K562 (cell line): ENCODE results near the gene LRRC3B. TPM values are rescaled to one million over a fixed set of nuclear protein-coding genes. Genes with fewer than 3 reads are reported as not detected.

Experiments used
- ATAC-seq: fragments of 200-7000 bp; cut with Tn5 transposase; 3 replicates; pipeline ENCODE4 v1.9.1; 2020; ENCODE audit warnings: moderate library complexity
- BruUV-seq: library from RNA; stranded (reverse); fragments of 400-500 nt; replicated peaks from 2 replicates; lab custom pipeline; 2021; lab: Mats Ljungman, UMichigan
- CTCF ChIA-PET: fragments of 300-600 bp; formaldehyde crosslinking; extraction: SDS; loops from one replicate; lab custom pipeline; 2021; ENCODE audit warnings: low intra/inter-chr PET ratio; lab: Yijun Ruan, JAX
- POLR2A ChIA-PET: fragments of 300-600, 350-650 bp; sonication (Branson Sonifier 250); formaldehyde crosslinking; extraction: SDS; loops from one replicate; lab custom pipeline; 2021; ENCODE audit warnings: antibody characterized with exemption, inconsistent platforms; lab: Yijun Ruan, JAX
- DNase-seq, 4 experiments: peaks; one replicate each; pipeline versions ENCODE4 v3.0.0 to v3.0.0-alpha.2; 2011 to 2018; ENCODE audit warnings: low spot score in 3 of 4, mixed read lengths in 3 of 4; ENCODE audit errors: extremely low read depth in 1 of 4
- FAIRE-seq: peaks from 2 replicates; lab custom pipeline; 2011; peaks lifted over from hg19 to GRCh38; lab: Jason Lieb, UNC
- H2AFZ ChIP-seq: 2 replicates; pipeline ENCODE4 v1.6.0; 2011; ENCODE audit warnings: low read depth, low read length, control low read depth, inconsistent platforms
- H3K27ac ChIP-seq: fragments of 200-600 bp; 3 replicates; pipeline ENCODE4 v1.8.0; 2011; ENCODE audit warnings: low read depth, mild to moderate bottlenecking, control low read depth, inconsistent platforms, low read length, moderate library complexity, mixed read lengths; ENCODE audit errors: extremely low read depth
- H3K27me3 ChIP-seq, 2 experiments: fragments of 300-600 bp in 1 of 2; 2 replicates in 1 of 2; 3 replicates in 1 of 2; pipeline versions ENCODE4 v1.6.0 to v1.8.0; 2011; ENCODE audit warnings: inconsistent platforms in 2 of 2, low read length in 2 of 2, mild to moderate bottlenecking in 1 of 2, mixed read lengths in 1 of 2, moderate library complexity in 1 of 2; ENCODE audit not compliant: control insufficient read depth in 2 of 2, insufficient read depth in 2 of 2
- H3K36me3 ChIP-seq: fragments of 300-600 bp; 3 replicates; pipeline ENCODE4 v1.8.0; 2011; ENCODE audit warnings: mild to moderate bottlenecking, low read length, inconsistent platforms; ENCODE audit not compliant: control insufficient read depth, insufficient read depth
- H3K4me1 ChIP-seq, 2 experiments: fragments of 200-600 bp in 1 of 2; replicated peaks in 1 of 2; 2 replicates in 1 of 2; 3 replicates in 1 of 2; pipeline versions ENCODE4 v1.5.1 to v1.8.0; 2011; ENCODE audit warnings: inconsistent platforms in 2 of 2, low read length in 2 of 2, mild to moderate bottlenecking in 1 of 2, mixed read lengths in 1 of 2, moderate library complexity in 1 of 2; ENCODE audit not compliant: control insufficient read depth in 2 of 2, insufficient read depth in 2 of 2
- H3K4me2 ChIP-seq: 2 replicates; pipeline ENCODE4 v1.6.1; 2011; ENCODE audit warnings: low read length, control low read depth, inconsistent platforms, mixed read lengths; ENCODE audit not compliant: insufficient read depth
- H3K4me3 ChIP-seq: fragments of 200-600 bp; sonication (generic), shearing (Covaris generic); 2 replicates; pipeline ENCODE4 v1.5.1; 2016; ENCODE audit warnings: control low read depth, inconsistent platforms
- H3K79me2 ChIP-seq: fragments of 200-600 bp; 3 replicates; pipeline ENCODE4 v1.8.0; 2011; ENCODE audit warnings: low read length, inconsistent platforms; ENCODE audit not compliant: control insufficient read depth, insufficient read depth
- H3K9ac ChIP-seq, 2 experiments: 2 replicates each; pipeline versions ENCODE4 v1.6.0 to v1.6.1; 2011; ENCODE audit warnings: low read depth in 2 of 2, low read length in 2 of 2, control low read depth in 1 of 2, inconsistent platforms in 1 of 2, mild to moderate bottlenecking in 1 of 2, mixed read lengths in 1 of 2; ENCODE audit not compliant: insufficient read depth in 1 of 2
- H3K9me1 ChIP-seq: one replicate; pipeline ENCODE4 v1.6.0; 2011; ENCODE audit warnings: inconsistent platforms, mild to moderate bottlenecking, low read length, moderate library complexity; ENCODE audit not compliant: control insufficient read depth, insufficient read depth
- H3K9me3 ChIP-seq: replicated peaks from 2 replicates; pipeline ENCODE4 v1.5.1; 2011; ENCODE audit warnings: low read depth, low read length, inconsistent platforms; ENCODE audit not compliant: control insufficient read depth, insufficient read depth
- H4K20me1 ChIP-seq: replicated peaks from 2 replicates; pipeline ENCODE4 v1.6.1; 2011; ENCODE audit warnings: low read length, inconsistent platforms, mixed read lengths; ENCODE audit not compliant: control insufficient read depth, insufficient read depth
- BRD4 ChIP-seq: fragments of 200-600 bp; sonication (generic); IDR thresholded peaks from 2 replicates; pipeline ENCODE4 v1.6.1; 2017; ENCODE audit warnings: inconsistent platforms
- CBFA2T3 ChIP-seq: fragments of 450-650 bp; IDR thresholded peaks from 2 replicates; pipeline ENCODE4 v1.6.1; 2017
- EP400 ChIP-seq: fragments of 450-650 bp; IDR thresholded peaks from 2 replicates; pipeline ENCODE4 v1.6.1; 2017; ENCODE audit warnings: antibody characterized with exemption, mild to moderate bottlenecking, moderate library complexity
- ESRRA ChIP-seq: fragments of 450-650 bp; IDR thresholded peaks from 2 replicates; pipeline ENCODE4 v1.6.1; 2014; ENCODE audit warnings: low read depth, mild to moderate bottlenecking, moderate library complexity, borderline replicate concordance
- ETV5 ChIP-seq: sonication (generic); formaldehyde crosslinking; IDR thresholded peaks from 2 replicates; pipeline ENCODE4 v1.4.0; 2020; ENCODE audit warnings: low read depth, mild to moderate bottlenecking, missing genetic modification reagents
- FOXA3 ChIP-seq, 2 experiments: fragments of 450-650 bp in 1 of 2; sonication (generic) in 1 of 2; formaldehyde crosslinking; IDR thresholded peaks in 1 of 2; conservative IDR thresholded peaks in 1 of 2; 2 replicates each; pipeline versions ENCODE4 v1.4.0 to v1.8.0; 2020 to 2022; ENCODE audit warnings: mild to moderate bottlenecking in 2 of 2, missing genetic modification reagents in 1 of 2
- HES1 ChIP-seq: fragments of 450-650 bp; IDR thresholded peaks from 2 replicates; pipeline ENCODE4 v1.6.1; 2016; ENCODE audit warnings: low read depth, mild to moderate bottlenecking, moderate library complexity
- IRF1 ChIP-seq: sonication (generic); formaldehyde crosslinking; IDR thresholded peaks from 2 replicates; pipeline ENCODE4 v1.8.0; 2022; ENCODE audit warnings: missing genetic modification reagents, mild to moderate bottlenecking, borderline replicate concordance
- KAT8 ChIP-seq: fragments of 450-650 bp; IDR thresholded peaks from 2 replicates; pipeline ENCODE4 v1.6.1; 2016; ENCODE audit warnings: low read depth, mild to moderate bottlenecking
- MTF1 ChIP-seq: fragments of 250-450 bp; sonication (Bioruptor Pico); IDR thresholded peaks from 2 replicates; pipeline ENCODE4 v1.9.0; 2021; ENCODE audit warnings: moderate library complexity, mild to moderate bottlenecking, inconsistent platforms, borderline replicate concordance
- POU5F1 ChIP-seq: fragments of 150-350 bp; IDR thresholded peaks from 2 replicates; pipeline ENCODE4 v1.6.1; 2014; ENCODE audit warnings: borderline replicate concordance, low read length, low read depth, mild to moderate bottlenecking; ENCODE audit not compliant: partially characterized antibody
- RBM25 ChIP-seq: fragments of 200-400 bp; formaldehyde crosslinking; IDR thresholded peaks from 2 replicates; pipeline ENCODE4 v1.6.1; 2018; ENCODE audit warnings: low read length, low read depth, moderate library complexity; ENCODE audit not compliant: severe bottlenecking
- SREBF2 ChIP-seq: sonication (generic); formaldehyde crosslinking; IDR thresholded peaks from 2 replicates; pipeline ENCODE4 v1.4.0; 2020; ENCODE audit warnings: mild to moderate bottlenecking, missing genetic modification reagents
- WGBS: fragments of 100-300 bp; shearing (Covaris generic); methylation state at CpG from one replicate; pipeline ENCODE4 v1.1.6; 2016; ENCODE audit warnings: low coverage, mixed read lengths; ENCODE audit not compliant: insufficient coverage; ENCODE audit errors: missing lambda C conversion rate; 5-methylcytosine and 5-hydroxymethylcytosine counted together
- in situ Hi-C: fragments of 300-500 bp; cut with MboI; formaldehyde crosslinking; loops from 4 replicates; pipeline ENCODE4 v1.15.0; 2018; ENCODE audit warnings: inconsistent platforms, mixed read lengths
- intact Hi-C: fragments of 100-400 bp; cut with micrococcal nuclease; formaldehyde crosslinking; loops from 2 replicates; pipeline ENCODE4 v1.14.2; 2022
- polyA plus RNA-seq, 8 experiments: library from polyadenylated mRNA; depleted of rRNA in 4 of 8; stranded (reverse) in 5 of 8; unstranded in 3 of 8; fragments of >200 nt; fragmentation: Nextera tagmentation in 2 of 8; fragmentation: Illumina TruSeq in 1 of 8; extraction: Ambion mirVana in 2 of 8; extraction: Trizol in 1 of 8; gene quantifications; 2 replicates each; pipeline versions ENCODE4 v1.2.1 to v1.2.3, GENCODE V29; 2011 to 2014; ENCODE audit warnings: inconsistent platforms in 1 of 8, missing spikeins in 1 of 8
- total RNA-seq, 7 experiments: library from RNA; depleted of rRNA in 6 of 7; stranded (reverse); fragments of >200 nt in 6 of 7; fragmentation: Illumina TruSeq in 2 of 7; extraction: Trizol in 2 of 7; gene quantifications; 2 replicates each; pipeline versions ENCODE4 v1.2.1 to v1.2.3, GENCODE V29; 2011 to 2021; ENCODE audit warnings: low replicate concordance in 1 of 7

LRRC3B gene
- total and polyA plus RNA-seq, 9 of the 15 experiments (the other 6 are each of a cell fraction or from before 2014, with no cell fraction given): under 0.01 to 0.33 TPM; not detected in 7

DNA sequence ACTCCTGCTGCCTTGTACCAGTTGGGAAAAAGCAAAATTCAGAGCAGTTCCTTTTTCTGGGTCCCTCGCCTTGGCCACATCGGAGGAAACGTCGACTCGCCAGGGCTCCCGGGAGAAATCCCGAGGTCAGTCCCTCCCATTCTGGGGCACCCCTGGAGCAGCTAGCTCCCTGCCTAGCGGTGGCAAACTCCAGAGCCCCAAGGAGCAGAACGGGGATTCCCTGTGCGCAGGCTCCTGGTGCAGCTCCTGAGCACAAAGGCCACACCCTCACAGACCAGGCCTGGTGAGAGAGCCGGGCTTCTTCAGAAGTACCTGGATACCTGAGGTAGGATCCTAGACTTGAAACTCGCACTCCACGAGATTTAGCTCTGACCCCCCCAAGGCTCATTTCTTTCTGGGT lies 2.6 kb downstream of the LRRC3B start:
- H3K9ac ChIP-seq: no peak overlapping the region
- in situ Hi-C loops (no loop called here), intact Hi-C loops (no loop called here)
- H3K9me1 ChIP-seq: no peaks in the 10 kb centered on the region
- CTCF ChIA-PET: no interaction called here
- no peak overlapping the region for H2AFZ ChIP-seq
- no peaks in the 10 kb centered on the region for H3K4me1 ChIP-seq
- no peaks in the 10 kb centered on the region for H3K27me3 ChIP-seq
- H3K4me2 ChIP-seq: no peak overlapping the region
- H3K27ac ChIP-seq: no peak overlapping the region
- DNase-seq (no peak), FAIRE-seq (no peak), ATAC-seq (no peak)
- WGBS: 0% methylated on average over 13 of the region's 13 CpGs
- BruUV-seq: no TSS peak
- no peaks in the 10 kb centered on the region for H3K36me3 ChIP-seq
- H3K4me3 ChIP-seq: no peak overlapping the region
- H3K9me3 ChIP-seq: no peaks in the 10 kb centered on the region
- TF ChIP-seq IRF1 (CRISPR knock-in tag): no peak
- no peak for TF ChIP-seq CBFA2T3
- TF ChIP-seq SREBF2 (CRISPR knock-in tag): no peak
- no peak for TF ChIP-seq ESRRA
- no peak for TF ChIP-seq HES1
- TF ChIP-seq FOXA3 (CRISPR knock-in tag; conservative IDR thresholded peaks at IDR 0.05 in 1 of 2, IDR thresholded peaks at IDR 0.05 in 1 of 2): no peak
- TF ChIP-seq ETV5 (CRISPR knock-in tag): no peak
- TF ChIP-seq RBM25: no peak
- no peak for TF ChIP-seq KAT8
- TF ChIP-seq BRD4: no peak
- no peak for TF ChIP-seq MTF1 (CRISPR knock-in tag)
- TF ChIP-seq EP400: no peak
- no peak for TF ChIP-seq POU5F1
- TF ChIP-seq, all 486 proteins: peak for 0
- Histone ChIP-seq H3K79me2 (no peaks in the 10 kb centered on the region), H4K20me1 (no peaks in the 10 kb centered on the region)
- POLR2A ChIA-PET: no interaction called here
